IMR-90 (cell line): ENCODE measurements around the gene COQ10A.

ENCODE experiments used
- CEBPB ChIP-seq: IDR thresholded peaks from 2 replicates; pipeline ENCODE4 v1.6.1; 2012; ENCODE audit warnings: low read depth, low read length, improper control_type of control experiment
- FOS ChIP-seq: fragments of 150-350 bp; IDR thresholded peaks from 2 replicates; pipeline ENCODE4 v1.6.1; 2016; ENCODE audit warnings: low read depth, low read length
- MAFK ChIP-seq: IDR thresholded peaks from 2 replicates; pipeline ENCODE4 v1.6.1; 2012; ENCODE audit warnings: low read depth, low read length, improper control_type of control experiment
- MXI1 ChIP-seq: IDR thresholded peaks from 2 replicates; pipeline ENCODE4 v1.6.1; 2012; ENCODE audit warnings: low read depth, mild to moderate bottlenecking, low read length, moderate library complexity, borderline replicate concordance
- POLR2A ChIP-seq: IDR thresholded peaks from 2 replicates; pipeline ENCODE4 v1.6.1; 2012; ENCODE audit warnings: mild to moderate bottlenecking, low read depth, low read length
- RCOR1 ChIP-seq: IDR thresholded peaks from 2 replicates; pipeline ENCODE4 v1.6.1; 2012; ENCODE audit warnings: mild to moderate bottlenecking, low read length, improper control_type of control experiment; ENCODE audit not compliant: insufficient replicate concordance
- RFX5 ChIP-seq: IDR thresholded peaks from 2 replicates; pipeline ENCODE4 v1.8.0; 2012; ENCODE audit warnings: low read depth, mild to moderate bottlenecking, low read length, moderate library complexity
- TF ChIP-seq, protein P1 (sequence below): conservative IDR thresholded peaks from 2 replicates; pipeline ENCODE4 v1.5.1; 2012; ENCODE audit warnings: mild to moderate bottlenecking, low read depth, low read length, improper control_type of control experiment
- TF ChIP-seq, protein P2 (sequence below): fragments of 150-350 bp; IDR thresholded peaks from 2 replicates; pipeline ENCODE4 v1.6.1; 2017; ENCODE audit warnings: mild to moderate bottlenecking, antibody characterized with exemption, low read length, low read depth

DNA sequence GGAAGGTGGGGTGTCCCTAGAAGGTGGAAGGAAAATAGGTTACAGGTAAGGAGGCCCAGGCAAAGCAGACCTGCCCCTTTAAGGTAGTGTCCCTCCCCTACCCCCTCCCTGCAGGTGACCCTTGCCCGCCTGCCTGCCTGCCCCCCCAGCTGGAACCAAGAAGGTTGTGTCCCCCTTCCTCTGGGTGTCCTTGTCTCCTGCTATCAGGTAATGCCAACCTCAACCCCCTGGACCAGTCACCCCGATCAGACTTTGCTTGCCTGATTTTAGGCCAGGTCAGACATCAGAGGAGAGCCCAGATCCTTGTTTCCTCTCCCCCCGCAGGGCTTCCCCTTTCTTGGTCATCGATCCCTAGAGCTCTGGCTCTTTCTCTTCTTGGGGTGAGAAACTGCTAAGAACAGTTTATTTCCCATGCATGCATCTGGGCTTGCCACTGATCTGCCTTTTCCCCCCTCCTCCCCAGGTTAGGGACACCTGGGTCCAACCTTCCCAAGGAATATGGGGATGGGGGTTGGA, 36.8 kb upstream of the COQ10A start, which contains the start of gene SLC39A5:
- TF ChIP-seq, protein P1, sequence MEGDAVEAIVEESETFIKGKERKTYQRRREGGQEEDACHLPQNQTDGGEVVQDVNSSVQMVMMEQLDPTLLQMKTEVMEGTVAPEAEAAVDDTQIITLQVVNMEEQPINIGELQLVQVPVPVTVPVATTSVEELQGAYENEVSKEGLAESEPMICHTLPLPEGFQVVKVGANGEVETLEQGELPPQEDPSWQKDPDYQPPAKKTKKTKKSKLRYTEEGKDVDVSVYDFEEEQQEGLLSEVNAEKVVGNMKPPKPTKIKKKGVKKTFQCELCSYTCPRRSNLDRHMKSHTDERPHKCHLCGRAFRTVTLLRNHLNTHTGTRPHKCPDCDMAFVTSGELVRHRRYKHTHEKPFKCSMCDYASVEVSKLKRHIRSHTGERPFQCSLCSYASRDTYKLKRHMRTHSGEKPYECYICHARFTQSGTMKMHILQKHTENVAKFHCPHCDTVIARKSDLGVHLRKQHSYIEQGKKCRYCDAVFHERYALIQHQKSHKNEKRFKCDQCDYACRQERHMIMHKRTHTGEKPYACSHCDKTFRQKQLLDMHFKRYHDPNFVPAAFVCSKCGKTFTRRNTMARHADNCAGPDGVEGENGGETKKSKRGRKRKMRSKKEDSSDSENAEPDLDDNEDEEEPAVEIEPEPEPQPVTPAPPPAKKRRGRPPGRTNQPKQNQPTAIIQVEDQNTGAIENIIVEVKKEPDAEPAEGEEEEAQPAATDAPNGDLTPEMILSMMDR: no peak
- no peak for TF ChIP-seq MAFK
- TF ChIP-seq POLR2A: no peak
- TF ChIP-seq, protein P2, sequence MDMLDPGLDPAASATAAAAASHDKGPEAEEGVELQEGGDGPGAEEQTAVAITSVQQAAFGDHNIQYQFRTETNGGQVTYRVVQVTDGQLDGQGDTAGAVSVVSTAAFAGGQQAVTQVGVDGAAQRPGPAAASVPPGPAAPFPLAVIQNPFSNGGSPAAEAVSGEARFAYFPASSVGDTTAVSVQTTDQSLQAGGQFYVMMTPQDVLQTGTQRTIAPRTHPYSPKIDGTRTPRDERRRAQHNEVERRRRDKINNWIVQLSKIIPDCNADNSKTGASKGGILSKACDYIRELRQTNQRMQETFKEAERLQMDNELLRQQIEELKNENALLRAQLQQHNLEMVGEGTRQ: no peak
- TF ChIP-seq CEBPB: no peak
- TF ChIP-seq MXI1: no peak
- no peak for TF ChIP-seq RFX5
- TF ChIP-seq RCOR1: no peak
- no peak for TF ChIP-seq FOS
